A204.1 (cell line): ENCODE results near the gene ROBO1.

Experiments
- FAIRE-seq: peaks from 2 replicates; lab custom pipeline; 2012; peaks lifted over from hg19 to GRCh38; lab: Jason Lieb, UNC

ROBO1 gene

DNA sequence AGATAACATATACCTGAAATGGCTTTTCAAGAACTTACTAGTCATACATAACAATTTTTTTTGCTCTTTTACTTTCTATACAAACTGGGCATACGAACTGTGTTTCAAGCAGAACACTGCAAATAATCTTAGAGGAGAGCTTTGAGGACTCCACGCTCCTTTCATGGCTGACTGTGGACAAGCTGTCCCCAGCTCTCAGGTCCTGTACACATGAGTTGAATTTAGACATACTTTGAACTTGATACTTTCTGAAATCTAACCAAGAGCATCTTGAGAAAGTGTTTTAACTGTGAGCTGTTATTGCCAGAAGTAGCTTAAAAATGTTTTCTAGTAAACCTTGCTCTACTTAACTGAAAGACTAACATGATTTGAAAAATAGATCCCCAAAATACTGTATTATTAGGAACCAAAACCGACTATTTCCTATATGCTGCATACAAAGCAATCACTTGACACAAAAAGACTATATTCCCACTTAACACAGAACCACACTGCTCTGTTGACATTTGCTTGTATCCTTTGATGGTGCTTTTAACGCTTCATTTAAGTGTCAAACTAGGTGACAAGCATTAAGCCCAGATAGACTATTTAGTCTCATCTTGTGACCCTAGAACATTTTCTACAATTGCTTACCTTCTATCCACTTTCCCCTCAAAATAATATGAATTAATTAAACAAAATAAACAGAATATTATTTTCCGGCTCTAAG, 755.8 kb downstream of the ROBO1 start:
- no peak for FAIRE-seq

- no peak for FAIRE-seq
Observed at GRCh38 chr3:79009861-79010260, 757.9 kb downstream of the ROBO1 start.

DNA sequence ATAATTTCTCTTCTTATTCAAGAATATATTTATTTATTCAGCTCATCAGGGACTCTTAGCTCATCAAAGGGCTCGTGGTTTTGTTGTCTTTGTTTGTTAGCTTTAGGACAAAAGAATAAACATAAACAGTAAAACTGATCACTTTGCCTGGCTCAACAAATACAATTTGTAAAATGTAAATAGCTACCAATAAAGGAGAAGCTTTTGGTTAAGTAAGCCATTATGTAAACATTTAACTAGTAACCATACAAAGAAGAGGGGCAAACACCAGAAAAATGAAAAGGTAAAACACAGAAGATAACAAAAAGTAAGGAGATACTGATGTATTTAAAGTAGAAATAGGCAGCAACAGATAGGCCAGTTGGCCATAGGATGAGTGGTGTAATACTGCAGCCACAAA, 761.7 kb downstream of the ROBO1 start:
- no peak for FAIRE-seq

- FAIRE-seq = no peak
Observed at GRCh38 chr3:79005084-79005483, 762.7 kb downstream of the ROBO1 start.

GRCh38 chr3:79003994-79004393, 763.8 kb downstream of the ROBO1 start:
- peak; percentile 47 for FAIRE-seq

DNA sequence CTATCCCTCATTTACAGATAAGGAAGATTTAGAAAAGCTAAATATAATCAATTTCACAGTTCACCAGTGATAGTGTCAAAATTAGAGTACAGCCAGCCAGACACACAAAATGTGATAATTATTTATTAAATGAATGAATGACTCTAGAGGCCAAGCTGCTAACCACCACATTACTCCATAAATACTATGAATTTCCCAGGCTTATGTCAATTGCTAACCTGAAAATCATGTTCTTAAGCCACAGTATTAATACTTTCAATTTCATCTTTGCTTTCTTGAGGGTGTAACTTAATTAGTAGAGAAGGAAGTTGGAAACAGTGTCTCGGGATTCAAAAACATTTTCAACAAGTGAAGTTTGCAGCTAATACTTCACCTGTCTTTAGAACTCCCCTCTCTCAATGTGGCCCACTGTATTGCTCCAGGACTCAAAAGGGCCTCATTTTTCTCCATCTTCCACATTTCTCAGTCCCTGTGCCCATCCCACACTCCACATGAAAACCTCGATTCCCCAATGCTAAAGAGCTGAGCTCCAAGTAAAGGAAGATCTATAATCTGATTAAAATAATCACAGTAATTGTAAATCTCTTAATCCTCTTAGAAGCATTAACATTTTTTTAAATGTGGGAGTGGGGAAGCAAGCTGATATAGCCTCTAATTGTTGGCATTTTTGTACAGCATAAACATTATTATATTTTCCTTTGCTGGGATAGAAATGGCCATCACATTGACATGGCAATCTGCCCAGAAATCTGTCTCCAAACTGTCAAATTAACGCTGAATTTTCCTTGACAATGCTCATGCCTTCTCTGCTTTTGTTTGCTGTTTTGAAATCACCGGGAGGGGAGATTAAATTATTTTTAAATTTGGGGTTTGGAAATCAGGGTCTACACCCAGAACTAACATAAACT, 765.1 kb downstream of the ROBO1 start:
- no peak for FAIRE-seq

DNA sequence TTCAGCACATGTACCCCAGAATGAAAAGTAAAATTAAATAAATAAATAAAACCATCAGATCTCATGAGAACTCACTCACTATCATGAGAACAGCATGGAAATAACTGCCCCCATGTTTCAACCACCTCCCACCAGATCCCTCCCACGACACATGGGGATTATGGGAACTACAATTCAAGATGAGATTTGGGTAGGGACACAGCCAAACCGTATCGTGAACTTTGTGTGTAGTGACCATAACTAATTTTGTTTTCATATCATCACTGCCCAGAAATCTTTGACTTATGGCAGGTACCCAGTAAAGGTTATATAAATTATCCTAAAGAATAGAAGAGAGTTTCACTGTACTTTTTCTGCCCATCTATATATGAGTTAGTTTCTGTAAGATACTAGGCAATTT, 766.5 kb downstream of the ROBO1 start:
- FAIRE-seq = no peak

DNA sequence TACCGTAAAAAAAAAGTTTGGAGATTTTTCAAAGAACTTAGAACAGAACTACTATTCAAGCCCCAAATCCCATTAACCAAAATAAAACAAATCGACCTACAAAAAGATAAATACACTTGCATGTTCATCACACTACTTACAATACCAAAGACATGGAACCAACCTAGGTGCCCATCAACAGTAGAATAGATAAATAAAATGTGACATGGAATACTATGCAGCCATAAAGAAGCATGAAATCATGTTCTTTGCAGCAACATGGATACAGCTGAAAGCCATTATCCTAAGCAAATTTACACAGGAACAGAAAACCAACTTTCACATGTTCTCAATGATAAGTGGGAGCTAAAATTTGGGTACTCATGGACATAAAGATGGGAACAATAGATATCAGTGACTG, 768.7 kb downstream of the ROBO1 start:
- FAIRE-seq = no peak

DNA sequence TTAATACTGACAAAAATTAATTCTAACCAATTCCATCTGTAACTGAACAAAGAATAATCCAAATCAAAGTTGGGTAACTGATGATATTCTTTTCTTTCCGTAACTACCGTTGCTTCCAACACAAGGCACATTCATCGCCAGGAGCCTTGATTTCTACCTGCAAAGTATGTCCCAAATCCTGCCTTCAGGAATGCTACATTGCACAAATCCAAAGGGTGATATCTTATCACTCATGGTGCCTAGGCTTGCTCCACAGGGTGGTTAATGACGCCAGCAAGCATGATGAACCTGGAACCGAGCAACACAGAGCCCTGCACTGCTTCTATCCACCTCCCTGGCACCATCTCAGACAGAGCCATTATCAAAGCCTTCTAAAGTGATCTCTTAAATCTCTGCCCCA, 772.7 kb downstream of the ROBO1 start:
- FAIRE-seq = no peak

GRCh38 chr3:78994174-78995027, 773.4 kb downstream of the ROBO1 start:
- peak; percentile 11 for FAIRE-seq

DNA sequence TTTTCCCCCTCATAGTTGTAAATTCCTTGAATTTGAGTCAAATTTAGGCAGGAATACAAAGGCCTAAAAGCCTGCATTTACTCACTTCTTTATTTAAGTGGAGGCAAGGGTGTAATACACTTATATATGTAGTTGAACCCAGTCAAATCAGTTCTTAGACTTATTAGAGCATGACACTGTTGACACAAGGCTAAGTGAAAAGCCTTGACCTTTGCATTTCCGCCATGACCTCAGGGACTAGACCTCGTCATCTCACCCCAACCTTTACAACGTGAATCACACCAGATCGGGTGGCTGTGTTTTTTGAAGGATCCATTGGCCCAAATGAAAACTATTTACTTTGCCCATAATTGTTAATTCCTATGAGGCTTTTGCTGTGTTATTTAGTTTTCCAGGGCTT, 774.4 kb downstream of the ROBO1 start:
- FAIRE-seq = no peak

DNA sequence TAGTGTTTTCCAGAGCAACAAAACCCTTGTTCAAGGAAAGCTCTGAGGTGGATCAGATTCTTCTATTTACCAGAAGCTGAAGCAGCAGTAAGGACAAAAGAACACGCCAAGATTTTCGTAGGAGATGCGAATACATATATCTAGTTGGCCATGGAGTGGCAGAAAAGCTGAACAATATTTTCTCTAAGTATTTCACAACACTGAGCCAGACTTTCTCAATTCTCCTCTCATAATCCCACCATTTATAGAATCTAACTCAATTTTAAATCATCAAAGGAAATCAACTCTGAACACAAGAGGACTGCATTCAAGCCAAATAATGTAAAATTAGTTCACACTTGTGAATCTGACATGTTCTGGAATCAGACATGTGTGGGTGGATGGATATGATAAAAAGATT, 775.0 kb downstream of the ROBO1 start:
- FAIRE-seq = no peak

- FAIRE-seq = no peak
Observed at GRCh38 chr3:78992400-78992799, 775.4 kb downstream of the ROBO1 start.

- FAIRE-seq = no peak
Observed at GRCh38 chr3:78991656-78992055, 776.1 kb downstream of the ROBO1 start.

DNA sequence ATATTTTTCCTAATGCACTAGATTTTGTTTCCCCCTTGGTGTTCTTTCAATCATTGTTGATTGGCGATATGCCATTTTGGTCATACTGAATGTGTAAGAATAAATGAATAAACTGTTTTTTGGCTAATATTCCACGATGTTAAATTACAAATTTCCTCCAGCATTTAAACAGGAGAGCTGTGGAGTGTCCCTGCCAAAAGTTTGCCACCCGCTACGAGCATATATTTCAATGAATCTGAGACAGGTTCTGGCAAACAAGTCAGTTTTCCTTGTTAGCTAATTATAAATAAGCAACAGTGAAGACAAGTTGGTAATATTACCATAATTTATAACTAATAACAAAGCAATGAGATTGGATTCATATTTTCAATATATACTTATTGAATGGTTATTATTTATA, 777.6 kb downstream of the ROBO1 start:
- no peak for FAIRE-seq

- FAIRE-seq = peak; percentile 92
Observed at GRCh38 chr3:78988324-78988723, 779.5 kb downstream of the ROBO1 start.

- no peak for FAIRE-seq
Observed at GRCh38 chr3:78986416-78987101, 781.2 kb downstream of the ROBO1 start.

DNA sequence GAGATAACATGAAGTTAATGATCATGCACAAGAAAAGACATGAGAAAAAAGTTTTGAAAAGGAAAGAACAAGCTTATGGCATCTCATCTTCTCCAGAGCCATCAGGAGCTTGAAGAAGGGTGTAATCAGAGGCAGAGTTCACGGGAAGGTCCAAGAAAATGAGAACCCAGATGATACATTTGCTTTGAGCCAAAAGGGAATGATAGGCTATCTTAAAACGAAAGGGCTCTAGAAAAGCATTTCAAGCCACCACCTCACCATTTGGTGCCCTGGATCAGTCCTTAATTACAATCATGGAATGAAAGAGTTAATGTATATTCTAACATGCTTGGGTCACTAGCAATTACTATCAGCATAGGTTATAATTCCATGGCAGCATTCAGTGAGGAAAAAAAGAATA, 781.8 kb downstream of the ROBO1 start:
- no peak for FAIRE-seq

DNA sequence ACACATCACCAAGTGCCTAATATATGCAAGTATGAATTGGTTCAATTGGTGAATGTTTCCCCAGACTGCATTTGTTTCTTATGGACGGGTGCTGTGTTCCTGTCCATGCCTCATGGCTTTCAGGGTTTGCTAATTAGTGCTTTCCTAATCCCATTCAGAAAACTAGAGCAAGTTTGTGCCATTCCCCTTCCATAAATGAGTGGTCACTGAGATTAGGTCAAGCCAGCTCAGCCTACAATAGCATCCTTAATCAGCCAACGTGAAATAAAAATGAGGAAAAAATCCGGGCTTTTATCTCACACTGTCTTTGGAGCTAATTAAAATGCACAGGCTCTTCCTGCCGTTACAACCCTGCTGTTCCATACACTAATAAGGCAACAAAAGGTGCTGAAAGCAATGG, 788.8 kb downstream of the ROBO1 start:
- FAIRE-seq = no peak

GRCh38 chr3:78978037-78978436, 789.8 kb downstream of the ROBO1 start:
- peak; percentile 94 for FAIRE-seq

DNA sequence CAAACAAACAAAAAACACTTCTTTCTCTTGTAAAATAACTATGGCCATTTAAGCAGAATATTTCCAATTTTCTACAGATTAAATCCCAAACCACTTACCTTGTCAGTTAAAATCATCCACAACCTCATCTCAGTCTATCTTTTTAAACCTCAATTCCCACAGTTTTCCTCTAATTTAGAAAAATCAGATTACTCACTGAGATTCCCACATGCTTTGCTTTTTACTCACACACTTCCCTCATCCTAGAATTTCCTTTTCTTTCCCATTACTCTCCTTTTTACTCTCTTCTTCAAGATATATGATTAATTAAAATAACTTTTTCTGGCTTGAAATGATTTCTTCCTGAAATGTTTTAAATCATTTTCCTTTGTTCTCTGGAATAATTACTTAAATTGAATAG, 790.7 kb downstream of the ROBO1 start:
- no peak for FAIRE-seq

GRCh38 chr3:78976200-78976599, 791.6 kb downstream of the ROBO1 start:
- no peak for FAIRE-seq
